Measurements from ENCODE around the gene ADNP.
"Not testable (repeated sequence)": the region's sequence is repeated elsewhere in the genome, so short reads cannot be mapped to it uniquely, and the experiment has no call there.

ADNP gene

DNA sequence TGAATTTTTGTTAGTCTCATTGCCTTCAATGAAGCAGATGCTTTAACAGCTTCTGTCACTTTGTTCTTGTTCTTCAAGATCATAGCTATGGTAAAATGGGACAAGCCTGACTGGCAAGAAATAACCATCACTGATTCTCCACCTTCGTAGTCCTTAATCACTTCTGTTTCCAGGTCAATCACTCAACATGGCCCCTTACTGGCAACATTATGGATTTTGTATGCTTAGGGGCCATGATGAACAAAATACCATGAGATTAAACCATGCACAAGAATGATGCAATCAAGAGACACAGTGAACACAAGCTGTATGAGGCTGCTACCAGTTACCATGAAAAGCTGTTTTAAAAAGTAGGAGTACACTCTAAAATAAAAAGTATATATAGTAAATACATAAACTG lies 32.8 kb downstream of the ADNP start:
- no peaks in the 10 kb centered on the region for H3K27me3 Mint-ChIP-seq
- H3K36me3 Mint-ChIP-seq, result peaks cover 20% of the 10 kb centered on the region
- H3K27ac Mint-ChIP-seq, result peak overlapping the region; percentile 55
- H3K4me1 Mint-ChIP-seq (ENCODE audit: low read depth), result peaks cover 19% of the 10 kb centered on the region
- no peak overlapping the region for H3K4me3 Mint-ChIP-seq
- H3K9me3 Mint-ChIP-seq (ENCODE audit: low read depth), result no peaks in the 10 kb centered on the region

DNA sequence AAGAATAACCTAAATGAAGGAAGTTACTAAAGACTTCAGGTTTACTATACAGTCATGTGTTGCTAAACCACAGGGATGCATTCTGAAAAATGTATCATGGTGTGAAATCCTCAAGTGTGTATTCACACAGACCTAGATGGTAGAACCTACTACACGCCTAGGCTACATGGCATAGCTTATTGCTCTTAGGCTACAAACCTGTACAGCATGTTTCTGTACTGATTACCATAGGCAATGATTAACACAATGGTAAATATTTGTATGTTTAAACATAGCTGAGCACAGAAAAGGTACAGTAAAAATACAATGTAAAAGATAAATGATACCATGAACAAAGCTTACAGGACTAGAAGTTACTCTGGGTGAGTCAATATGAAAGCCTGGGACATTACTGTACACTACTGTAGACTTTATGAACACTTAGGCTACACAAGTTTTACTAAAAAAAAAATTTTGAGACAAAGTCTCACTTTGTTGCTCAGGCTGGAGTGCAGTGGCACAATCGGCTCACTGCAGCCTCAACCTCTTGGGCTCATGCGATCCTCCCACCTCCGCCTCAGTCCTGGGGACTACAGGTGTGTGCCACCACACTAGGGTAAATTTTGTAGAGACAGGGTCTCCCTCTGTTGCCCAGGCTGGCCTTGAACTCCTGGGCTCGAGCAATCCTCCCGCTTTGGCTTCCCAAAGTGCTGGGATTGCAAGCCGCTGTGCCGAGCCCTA lies 36.0 kb downstream of the ADNP start:
- Mint-ChIP-seq H3K27me3 (no peaks in the 10 kb centered on the region), H3K36me3 (peaks cover 24% of the 10 kb centered on the region), H3K27ac (no peak overlapping the region), H3K9me3 (ENCODE audit: low read depth) (no peaks in the 10 kb centered on the region), H3K4me3 (no peak overlapping the region), H3K4me1 (ENCODE audit: low read depth) (peaks cover 12% of the 10 kb centered on the region)

DNA sequence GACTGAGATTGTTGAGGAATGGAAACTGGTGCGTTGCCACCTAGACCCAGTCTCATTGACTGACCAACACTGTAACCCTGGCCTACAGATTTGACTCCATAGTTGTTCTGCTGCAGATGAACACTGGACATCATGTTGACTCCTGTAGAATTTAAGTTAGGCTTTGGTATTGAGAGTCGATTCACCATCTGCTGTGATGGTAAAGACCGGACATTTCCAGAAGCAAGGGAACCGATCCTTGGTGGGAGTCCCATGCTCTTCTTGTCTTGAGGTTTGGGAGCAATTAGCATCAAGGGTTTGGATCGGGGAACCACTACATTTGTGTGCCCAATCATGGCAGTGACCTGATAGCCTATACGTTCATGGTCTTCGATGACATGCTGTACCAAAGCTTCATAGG lies 37.6 kb downstream of the ADNP start:
- Mint-ChIP-seq H3K27me3 (no peaks in the 10 kb centered on the region), H3K4me3 (no peak overlapping the region), H3K9me3 (ENCODE audit: low read depth) (no peaks in the 10 kb centered on the region), H3K4me1 (ENCODE audit: low read depth) (peaks cover 12% of the 10 kb centered on the region), H3K36me3 (peaks cover 24% of the 10 kb centered on the region), H3K27ac (peak overlapping the region; percentile 46)

DNA sequence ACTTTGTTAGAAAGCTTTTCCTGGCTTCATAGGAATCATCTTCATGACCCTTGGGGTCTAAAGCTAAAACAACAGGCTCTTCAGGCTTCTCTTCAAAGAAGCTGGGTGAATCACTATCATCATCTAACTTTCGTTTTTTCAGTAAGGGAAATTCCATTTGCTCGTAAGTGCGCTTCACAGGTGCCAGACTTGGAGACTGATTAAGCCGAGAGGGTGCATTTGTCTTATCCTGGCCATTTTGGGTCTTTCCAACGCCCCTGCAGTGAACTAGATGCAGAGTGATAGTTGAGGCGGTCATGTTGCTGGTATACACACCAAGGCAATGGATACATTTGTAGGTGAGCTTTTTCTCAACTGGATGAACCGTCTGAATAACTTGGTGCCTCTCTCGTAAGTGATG lies 38.8 kb downstream of the ADNP start:
- Mint-ChIP-seq H3K4me1 (ENCODE audit: low read depth) (peaks cover 12% of the 10 kb centered on the region), H3K9me3 (ENCODE audit: low read depth) (no peaks in the 10 kb centered on the region), H3K27ac (peak overlapping the region; percentile 81), H3K27me3 (no peaks in the 10 kb centered on the region), H3K36me3 (peaks cover 18% of the 10 kb centered on the region), H3K4me3 (no peak overlapping the region)

DNA sequence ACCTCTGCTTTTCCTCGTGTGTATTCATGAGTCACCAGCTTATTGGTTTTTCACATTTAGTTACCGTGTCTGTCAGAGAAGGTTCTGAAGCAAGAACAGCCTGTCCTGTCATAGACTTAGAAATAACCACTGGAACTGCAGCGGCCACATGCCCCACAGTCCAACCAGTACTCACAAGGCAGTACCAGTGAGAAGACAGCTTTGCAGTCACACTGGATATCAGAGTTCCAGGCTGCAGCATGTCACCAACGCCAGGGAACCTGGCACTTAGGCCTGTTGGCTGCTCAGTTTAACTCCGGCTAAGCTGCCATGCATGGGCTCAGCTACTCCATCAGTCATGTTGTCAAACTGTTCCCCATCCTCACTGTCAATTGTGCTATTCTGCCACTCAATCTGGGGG lies 40.1 kb downstream of the ADNP start:
- H3K4me1 Mint-ChIP-seq (ENCODE audit: low read depth), result peaks cover 12% of the 10 kb centered on the region
- H3K36me3 Mint-ChIP-seq, result peaks cover 15% of the 10 kb centered on the region

DNA sequence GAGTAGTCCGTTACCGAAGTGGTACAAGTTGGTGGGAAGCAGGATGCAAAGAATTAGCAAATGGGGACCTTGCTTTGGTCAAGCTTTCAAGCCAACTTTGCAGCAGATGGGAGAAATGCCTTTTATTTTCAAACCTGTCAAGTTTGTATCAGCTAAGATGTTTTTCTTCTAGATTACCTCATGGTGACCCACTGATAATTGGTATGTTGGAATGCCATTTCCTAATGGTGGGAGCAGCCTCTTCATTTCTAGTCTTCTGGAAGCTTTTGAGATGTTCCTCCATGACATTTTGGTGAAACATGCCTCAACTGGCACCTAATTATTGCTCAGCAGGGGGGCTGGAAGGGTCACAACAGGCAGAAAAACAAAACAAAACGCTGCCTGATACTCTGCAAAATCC lies 43.7 kb downstream of the ADNP start:
- no peak overlapping the region for H3K27ac Mint-ChIP-seq
- H3K4me1 Mint-ChIP-seq (ENCODE audit: low read depth), result peaks cover 7% of the 10 kb centered on the region

More for the DNA sequence above, 40.1 kb downstream of the ADNP start:
- Mint-ChIP-seq H3K4me3 (no peak overlapping the region), H3K9me3 (ENCODE audit: low read depth) (no peaks in the 10 kb centered on the region), H3K27ac (no peak overlapping the region), H3K27me3 (no peaks in the 10 kb centered on the region)

DNA sequence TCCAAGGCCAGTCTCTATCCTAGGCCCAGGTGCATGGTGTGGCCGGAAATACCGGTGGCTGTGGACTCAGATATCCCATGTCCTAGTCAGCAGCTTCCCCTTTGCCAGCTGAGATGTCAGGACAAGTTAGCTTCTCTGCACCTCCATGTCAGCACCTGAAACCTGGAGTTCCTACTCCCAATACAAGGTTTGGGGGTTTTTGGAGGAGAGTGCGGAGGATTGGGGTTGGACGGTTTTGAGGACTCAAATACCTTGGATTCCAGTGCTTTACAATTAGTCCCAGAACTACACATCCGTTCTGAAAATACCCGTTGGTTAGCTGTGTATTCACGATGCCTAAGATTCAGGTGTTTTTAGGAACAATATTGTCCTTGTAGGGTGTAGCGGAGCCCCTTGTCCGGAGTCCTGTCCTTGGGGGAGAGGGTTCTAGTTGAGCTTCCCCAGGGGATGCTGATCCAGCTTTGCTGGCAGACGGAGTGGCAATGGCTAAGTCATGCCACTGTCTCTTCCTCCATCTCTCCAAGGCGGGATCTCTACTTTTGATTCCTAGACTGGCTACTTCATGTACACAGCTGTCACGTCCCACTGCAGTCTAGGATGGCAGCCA lies 45.0 kb downstream of the ADNP start:
- no peak overlapping the region for H3K4me3 Mint-ChIP-seq
- H3K9me3 Mint-ChIP-seq (ENCODE audit: low read depth), result no peaks in the 10 kb centered on the region
- no peak overlapping the region for H3K27ac Mint-ChIP-seq
- H3K27me3 Mint-ChIP-seq, result no peaks in the 10 kb centered on the region
- peaks cover 2% of the 10 kb centered on the region for H3K4me1 Mint-ChIP-seq (ENCODE audit: low read depth)
- H3K36me3 Mint-ChIP-seq, result peaks cover 7% of the 10 kb centered on the region

More for the DNA sequence above, 43.7 kb downstream of the ADNP start:
- no peak overlapping the region for H3K4me3 Mint-ChIP-seq
- peaks cover 10% of the 10 kb centered on the region for H3K36me3 Mint-ChIP-seq
- no peaks in the 10 kb centered on the region for H3K27me3 Mint-ChIP-seq
- no peaks in the 10 kb centered on the region for H3K9me3 Mint-ChIP-seq (ENCODE audit: low read depth)

DNA sequence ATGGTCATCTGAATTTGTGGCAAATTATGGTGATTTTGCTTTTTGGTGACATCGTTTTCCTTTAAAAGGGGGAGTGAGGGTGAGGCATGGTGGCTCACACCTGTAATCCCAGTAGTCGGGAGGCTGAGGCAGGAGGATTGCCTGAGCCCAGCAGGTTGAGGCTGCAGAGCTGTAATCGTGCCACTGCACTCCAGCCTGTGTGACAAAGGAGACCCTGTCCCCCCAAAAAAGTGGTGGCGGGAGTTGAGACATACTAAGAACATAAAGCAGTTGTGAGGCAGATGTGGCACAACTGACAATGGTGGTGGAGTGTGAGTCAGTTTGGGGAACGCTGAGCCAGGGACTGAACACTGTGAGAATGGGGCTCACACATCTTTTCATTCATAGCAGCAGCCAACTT lies 45.5 kb downstream of the ADNP start:
- peaks cover 7% of the 10 kb centered on the region for H3K36me3 Mint-ChIP-seq
- H3K4me1 Mint-ChIP-seq (ENCODE audit: low read depth), result peaks cover 2% of the 10 kb centered on the region
- no peaks in the 10 kb centered on the region for H3K9me3 Mint-ChIP-seq (ENCODE audit: low read depth)
- H3K27me3 Mint-ChIP-seq, result no peaks in the 10 kb centered on the region
- H3K27ac Mint-ChIP-seq, result no peak overlapping the region
- no peak overlapping the region for H3K4me3 Mint-ChIP-seq

DNA sequence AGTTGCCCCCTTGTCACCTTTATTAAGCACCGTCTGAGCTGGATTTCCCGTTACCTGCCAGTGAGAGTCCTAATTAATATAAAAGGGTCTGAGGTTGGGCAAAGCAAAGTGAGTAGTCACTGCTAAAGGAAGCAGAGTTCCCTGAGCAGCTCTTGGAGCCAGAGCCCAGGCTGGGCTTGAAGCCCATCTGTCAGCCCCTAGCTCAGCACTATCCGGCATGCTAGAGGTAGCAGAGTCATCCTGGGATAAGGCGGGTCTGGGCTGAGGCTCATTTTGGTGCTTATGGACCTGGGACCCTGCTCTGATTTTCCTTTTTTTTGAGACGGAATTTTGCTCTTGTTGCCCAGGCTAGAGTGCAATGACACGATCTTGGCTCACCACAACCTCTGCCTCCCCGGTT lies 46.2 kb downstream of the ADNP start:
- no peak overlapping the region for H3K27ac Mint-ChIP-seq
- H3K4me3 Mint-ChIP-seq, result no peak overlapping the region
- H3K4me1 Mint-ChIP-seq (ENCODE audit: low read depth), result no peaks in the 10 kb centered on the region
- H3K27me3 Mint-ChIP-seq, result no peaks in the 10 kb centered on the region
- H3K9me3 Mint-ChIP-seq (ENCODE audit: low read depth), result no peaks in the 10 kb centered on the region
- peaks cover 7% of the 10 kb centered on the region for H3K36me3 Mint-ChIP-seq

DNA sequence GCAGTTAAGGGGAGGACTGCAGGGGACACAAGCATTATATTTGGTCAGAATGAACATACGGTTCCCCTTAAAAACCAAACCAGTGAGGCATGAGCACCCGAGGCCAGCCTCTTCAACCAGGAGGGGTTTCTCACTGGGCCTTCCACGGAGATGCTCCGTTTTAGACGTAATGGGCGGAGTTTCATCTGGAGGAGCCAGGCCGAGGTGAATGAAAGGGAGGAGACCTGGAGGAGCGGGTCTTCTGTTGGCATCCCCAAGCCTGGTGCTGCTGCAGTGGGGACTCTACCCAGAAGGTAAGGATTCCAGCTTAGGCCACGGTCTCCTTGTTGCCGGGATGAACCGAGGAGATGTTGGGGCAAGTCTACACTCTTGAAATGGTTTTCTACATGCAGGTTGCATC lies 47.4 kb downstream of the ADNP start:
- Mint-ChIP-seq H3K4me3 (no peak overlapping the region), H3K4me1 (ENCODE audit: low read depth) (no peaks in the 10 kb centered on the region)

DNA sequence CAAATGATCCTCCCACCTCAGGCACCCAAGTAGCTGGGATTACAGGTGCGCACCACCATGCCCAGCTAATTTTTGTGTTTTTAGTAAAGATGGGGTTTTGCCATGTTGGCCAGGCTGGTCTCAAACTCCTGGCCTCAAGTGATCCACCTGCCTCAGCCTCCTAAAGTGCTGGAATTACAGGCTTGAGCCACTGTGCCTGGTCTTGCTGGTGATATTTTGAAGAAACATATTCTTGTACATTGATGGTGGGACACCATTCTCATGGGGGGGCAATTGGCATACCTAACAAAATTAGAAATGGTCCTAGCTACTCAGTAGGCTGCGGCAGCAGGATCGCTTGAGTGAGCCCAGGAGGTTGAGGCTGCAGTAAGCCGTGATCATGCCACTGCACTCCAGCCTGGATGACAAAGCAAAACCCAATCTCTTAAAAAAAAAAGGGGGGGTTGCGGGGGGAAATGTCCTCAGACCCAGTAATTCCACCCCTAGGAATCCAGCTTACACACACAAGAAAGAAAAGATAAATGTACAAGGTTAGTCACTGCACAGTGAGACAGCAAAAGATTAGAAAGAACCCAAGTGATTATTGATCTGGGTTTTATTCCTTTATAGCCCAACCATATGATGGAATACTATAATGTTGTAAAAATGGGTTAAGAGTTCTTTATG lies 49.3 kb downstream of the ADNP start:
- H3K27ac Mint-ChIP-seq, result peak overlapping the region; percentile 50
- H3K36me3 Mint-ChIP-seq; H3K4me1 Mint-ChIP-seq (ENCODE audit: low read depth); H3K4me3 Mint-ChIP-seq; H3K9me3 Mint-ChIP-seq (ENCODE audit: low read depth); H3K27me3 Mint-ChIP-seq: not testable (repeated sequence)

More for the DNA sequence above, 47.4 kb downstream of the ADNP start:
- no peaks in the 10 kb centered on the region for H3K9me3 Mint-ChIP-seq (ENCODE audit: low read depth)
- no peak overlapping the region for H3K27ac Mint-ChIP-seq
- no peaks in the 10 kb centered on the region for H3K27me3 Mint-ChIP-seq
- H3K36me3 Mint-ChIP-seq, result peaks cover 7% of the 10 kb centered on the region

DNA sequence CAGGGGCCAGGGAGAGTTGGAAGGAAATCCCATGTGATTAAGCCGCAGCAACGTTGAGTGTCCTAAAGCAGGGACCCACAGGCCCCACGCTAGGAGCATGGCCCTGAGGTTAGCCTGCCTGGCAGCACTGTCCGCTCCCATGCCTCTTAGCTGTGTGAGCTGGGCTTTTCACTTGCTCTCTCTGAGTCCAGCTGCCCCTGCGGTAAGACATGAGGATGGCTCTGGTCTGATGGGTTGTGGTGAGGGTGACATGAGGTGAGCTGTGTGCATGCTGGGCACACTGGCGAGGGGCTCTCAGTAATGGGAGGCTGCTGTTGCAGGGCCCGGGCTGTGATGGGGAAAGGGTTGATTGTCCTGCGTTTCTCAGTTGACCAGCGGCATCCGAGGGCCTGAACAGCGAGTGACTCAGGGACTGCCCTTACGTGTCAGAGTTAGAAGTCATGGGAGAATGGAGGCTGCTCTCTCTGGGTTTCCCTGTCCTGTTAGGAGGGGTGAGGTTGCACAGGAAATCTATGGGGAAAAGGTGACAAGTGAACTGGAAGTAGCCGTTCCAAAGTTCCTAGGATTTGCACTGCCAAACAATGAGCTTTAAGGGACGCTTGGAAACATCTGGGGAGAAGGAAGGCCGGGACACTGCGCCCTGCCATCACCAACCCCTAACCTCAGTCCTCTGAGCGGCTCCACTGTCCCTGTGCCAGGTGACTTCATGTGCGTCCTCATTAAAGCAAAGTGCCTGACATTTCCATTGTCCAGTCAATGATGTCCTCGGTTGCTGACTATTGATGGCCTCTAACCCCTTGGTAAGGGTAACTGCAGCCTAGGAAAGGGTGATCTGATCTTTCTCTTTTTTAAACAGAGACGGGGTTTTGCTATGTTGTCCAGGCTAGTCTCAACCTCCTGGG lies 51.3 kb downstream of the ADNP start:
- Mint-ChIP-seq H3K27ac (peak overlapping the region; percentile 34), H3K4me1 (ENCODE audit: low read depth) (no peaks in the 10 kb centered on the region), H3K27me3 (no peaks in the 10 kb centered on the region), H3K9me3 (ENCODE audit: low read depth) (no peaks in the 10 kb centered on the region), H3K36me3 (peaks cover 7% of the 10 kb centered on the region), H3K4me3 (no peak overlapping the region)

DNA sequence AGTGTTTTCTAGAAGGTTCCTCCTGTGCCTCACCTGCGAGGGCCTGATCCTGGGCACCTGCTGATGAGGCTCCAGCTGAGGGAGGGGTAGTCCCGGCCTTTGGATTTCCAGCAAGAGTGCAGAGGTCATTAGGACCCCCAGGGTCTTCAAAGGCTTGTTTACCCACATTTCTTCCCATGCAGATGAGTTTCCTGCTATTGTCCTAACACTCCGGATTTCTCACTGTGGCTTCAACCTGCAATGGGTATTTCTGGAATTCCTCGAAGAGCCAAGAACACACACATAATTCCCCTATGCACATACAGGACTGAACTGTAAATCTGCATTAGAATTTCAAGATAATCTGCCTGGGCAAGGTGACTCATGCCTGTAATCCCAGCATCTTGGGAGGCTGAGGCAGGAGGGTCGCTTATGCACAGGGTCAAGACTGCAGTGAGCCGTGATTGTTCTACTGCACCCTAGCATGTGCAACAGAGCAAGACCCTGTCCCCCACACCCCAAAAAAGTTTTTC lies 53.9 kb downstream of the ADNP start:
- Mint-ChIP-seq H3K4me3 (no peak overlapping the region), H3K36me3 (peaks cover 2% of the 10 kb centered on the region), H3K9me3 (ENCODE audit: low read depth) (no peaks in the 10 kb centered on the region), H3K4me1 (ENCODE audit: low read depth) (no peaks in the 10 kb centered on the region), H3K27ac (no peak overlapping the region), H3K27me3 (no peaks in the 10 kb centered on the region)

DNA sequence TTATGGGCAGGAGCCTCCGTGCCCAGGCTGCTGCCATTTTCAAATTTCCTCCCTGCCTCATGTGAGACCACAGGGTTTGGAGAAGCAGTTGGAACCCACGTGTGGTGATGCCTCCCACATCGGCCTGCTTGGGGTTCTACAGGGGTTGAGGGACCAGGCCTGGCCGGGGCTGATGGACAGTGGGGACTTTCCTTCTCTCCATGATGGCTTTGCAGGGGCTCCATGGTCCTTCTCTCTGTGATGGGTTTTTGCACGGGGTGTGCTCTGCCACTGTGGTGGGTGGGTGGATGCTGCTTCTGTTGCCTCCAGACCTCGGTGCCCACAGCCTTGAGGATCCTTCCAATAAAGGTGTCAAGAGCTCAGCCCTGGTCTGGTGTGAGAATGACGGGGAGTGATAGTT lies 54.4 kb downstream of the ADNP start:
- Mint-ChIP-seq H3K27ac (no peak overlapping the region), H3K36me3 (no peaks in the 10 kb centered on the region), H3K9me3 (ENCODE audit: low read depth) (no peaks in the 10 kb centered on the region), H3K4me3 (no peak overlapping the region), H3K4me1 (ENCODE audit: low read depth) (no peaks in the 10 kb centered on the region), H3K27me3 (no peaks in the 10 kb centered on the region)
